ENCODE results near the gene DNM1.
"Not testable (repeated sequence)": the region's sequence is repeated elsewhere in the genome, so short reads cannot be mapped to it uniquely, and the experiment has no call there.

DNM1 gene

GRCh38 chr9:128276574-128277270 lies 73.5 kb downstream of the DNM1 start:
- DNase-seq (ENCODE audit: low spot score), result no peak

GRCh38 chr9:128279088-128280073 lies 76.2 kb downstream of the DNM1 start:
- not testable (repeated sequence) for DNase-seq (ENCODE audit: low spot score)

- DNase-seq (ENCODE audit: low spot score), result no peak
These were observed 77.0 kb downstream of the DNM1 start for GRCh38 chr9:128280084-128280622.

GRCh38 chr9:128282500-128282899 lies 79.3 kb downstream of the DNM1 start:
- DNase-seq (ENCODE audit: low spot score), result no peak

- no peak for DNase-seq (ENCODE audit: low spot score)
These were observed 82.0 kb downstream of the DNM1 start for GRCh38 chr9:128285033-128285784.

- no peak for DNase-seq (ENCODE audit: low spot score)
These were observed 83.3 kb downstream of the DNM1 start for GRCh38 chr9:128286440-128286839.

- DNase-seq (ENCODE audit: low spot score), result no peak
These were observed 85.3 kb downstream of the DNM1 start for GRCh38 chr9:128288273-128289004.

GRCh38 chr9:128292009-128292408 lies 88.8 kb downstream of the DNM1 start:
- no peak for DNase-seq (ENCODE audit: low spot score)

GRCh38 chr9:128293091-128293490 lies 89.9 kb downstream of the DNM1 start:
- no peak for DNase-seq (ENCODE audit: low spot score)

GRCh38 chr9:128294142-128294541 lies 91.0 kb downstream of the DNM1 start:
- no peak for DNase-seq (ENCODE audit: low spot score)

- DNase-seq (ENCODE audit: low spot score), result no peak
These were observed 93.4 kb downstream of the DNM1 start for GRCh38 chr9:128296340-128297220.

- no peak for DNase-seq (ENCODE audit: low spot score)
These were observed 94.1 kb downstream of the DNM1 start for GRCh38 chr9:128297221-128297773.

GRCh38 chr9:128298535-128299482 lies 95.6 kb downstream of the DNM1 start:
- DNase-seq (ENCODE audit: low spot score), result no peak

GRCh38 chr9:128304136-128304970 lies 101.2 kb downstream of the DNM1 start:
- DNase-seq (ENCODE audit: low spot score), result no peak

Measured in left forelimb (tissue), 1 donor.